Peyer's patch (tissue), 4 donors: ENCODE measurements around the gene C5orf46.

Experiments
- CTCF ChIP-seq, 6 experiments: fragments of 450-650 bp in 4 of 6; fragments of 200-600 bp in 2 of 6; sonication (generic) in 1 of 6; IDR thresholded peaks; one replicate each; pipeline ENCODE4 v1.5.1; 2017 to 2019; ENCODE audit warnings: antibody characterized with exemption in 6 of 6, mild to moderate bottlenecking in 3 of 6, moderate library complexity in 1 of 6
- POLR2A ChIP-seq, 2 donors: fragments of 450-650 bp; IDR thresholded peaks; one replicate each; pipeline ENCODE4 v1.5.1; 2017; ENCODE audit warnings: antibody characterized with exemption in 2 of 2, mild to moderate bottlenecking in 2 of 2, moderate library complexity in 2 of 2

- TF ChIP-seq CTCF (IDR thresholded peaks at IDR 0.05), result no peak
- TF ChIP-seq POLR2A (IDR thresholded peaks at IDR 0.05), result no peak
These were observed 13.5 kb downstream of the C5orf46 start for GRCh38 chr5:147892696-147893296.
